Neural progenitor cell (in vitro differentiated cells): ENCODE data around the gene THUMPD3. TPM values are rescaled to one million over a fixed set of nuclear protein-coding genes. Genes with fewer than 3 reads are reported as not detected.

Source experiments
- DNase-seq: peaks from one replicate; pipeline ENCODE4 v3.0.0-alpha.2; 2016; ENCODE audit warnings: low spot score
- H2AFZ ChIP-seq: fragments of 200-600 bp; sonication (generic); replicated peaks from 2 replicates; pipeline ENCODE4 v1.6.1; 2016; ENCODE audit warnings: antibody characterized with exemption
- H3F3A ChIP-seq: fragments of 200-600 bp; sonication (generic); 2 replicates; pipeline ENCODE4 v1.6.1; 2016; ENCODE audit warnings: antibody characterized with exemption, low read depth
- H3K27ac ChIP-seq: fragments of 200-600 bp; sonication (generic); 2 replicates; pipeline ENCODE4 v1.5.1; 2016; ENCODE audit warnings: mild to moderate bottlenecking
- H3K27me3 ChIP-seq: fragments of 200-600 bp; sonication (generic); 2 replicates; pipeline ENCODE4 v1.6.1; 2016; ENCODE audit warnings: mild to moderate bottlenecking, moderate library complexity
- H3K36me3 ChIP-seq: fragments of 200-600 bp; sonication (generic); 2 replicates; pipeline ENCODE4 v1.5.1; 2016
- H3K4me1 ChIP-seq: fragments of 200-600 bp; sonication (generic); 2 replicates; pipeline ENCODE4 v1.6.1; 2016; ENCODE audit warnings: mixed run types
- H3K4me2 ChIP-seq: fragments of 200-600 bp; sonication (generic); 2 replicates; pipeline ENCODE4 v1.6.1; 2016
- H3K4me3 ChIP-seq: fragments of 200-600 bp; sonication (generic); 2 replicates; pipeline ENCODE4 v1.5.1; 2016
- H3K79me2 ChIP-seq: fragments of 200-600 bp; sonication (generic); 2 replicates; pipeline ENCODE4 v1.6.1; 2016; ENCODE audit warnings: low read depth
- H3K9ac ChIP-seq: fragments of 200-600 bp; sonication (generic); 2 replicates; pipeline ENCODE4 v1.6.1; 2016
- H3K9me3 ChIP-seq: fragments of 200-600 bp; sonication (generic); 2 replicates; pipeline ENCODE4 v1.5.1; 2016; ENCODE audit warnings: low read depth
- H4K20me1 ChIP-seq: fragments of 200-600 bp; sonication (generic); 2 replicates; pipeline ENCODE4 v1.6.1; 2016; ENCODE audit warnings: low read depth
- H3K27ac Mint-ChIP-seq: 3 replicates; pipeline ENCODE4 v1.8.0; 2021; ENCODE audit warnings: mixed read lengths
- H3K27me3 Mint-ChIP-seq: 2 replicates; pipeline ENCODE4 v1.8.0; 2022; ENCODE audit warnings: low read depth, mild to moderate bottlenecking, inconsistent platforms, moderate library complexity, mixed read lengths; ENCODE audit not compliant: insufficient read depth
- H3K36me3 Mint-ChIP-seq: 3 replicates; pipeline ENCODE4 v1.8.0; 2021; ENCODE audit warnings: mixed read lengths
- H3K4me1 Mint-ChIP-seq: 3 replicates; pipeline ENCODE4 v1.8.0; 2021; ENCODE audit warnings: mixed read lengths
- H3K4me3 Mint-ChIP-seq: 3 replicates; pipeline ENCODE4 v1.8.0; 2021; ENCODE audit warnings: mild to moderate bottlenecking, moderate library complexity, mixed read lengths
- H3K9me3 Mint-ChIP-seq: 3 replicates; pipeline ENCODE4 v1.8.0; 2020; ENCODE audit warnings: mixed read lengths
- EZH2 ChIP-seq: fragments of 200-600 bp; sonication (generic); IDR thresholded peaks from 2 replicates; pipeline ENCODE4 v1.6.1; 2017; ENCODE audit warnings: antibody characterized with exemption, mild to moderate bottlenecking, moderate library complexity
- EZH2phosphoT487 ChIP-seq: fragments of 200-600 bp; sonication (generic); IDR thresholded peaks from 2 replicates; pipeline ENCODE4 v1.6.1; 2017; ENCODE audit warnings: antibody characterized with exemption
- total RNA-seq: library from RNA; depleted of rRNA; stranded (reverse); fragments of >200 nt; gene quantifications from 2 replicates; pipeline ENCODE4 v1.2.3, GENCODE V29; 2015; ENCODE audit warnings: low replicate concordance
- TF ChIP-seq, protein P1 (sequence below): fragments of 200-600 bp; sonication (generic); IDR thresholded peaks from 2 replicates; pipeline ENCODE4 v1.5.1; 2017; ENCODE audit warnings: antibody characterized with exemption, mild to moderate bottlenecking

Gene THUMPD3
- total RNA-seq, 1 donor from 2014 or later = 23.9 TPM

DNA sequence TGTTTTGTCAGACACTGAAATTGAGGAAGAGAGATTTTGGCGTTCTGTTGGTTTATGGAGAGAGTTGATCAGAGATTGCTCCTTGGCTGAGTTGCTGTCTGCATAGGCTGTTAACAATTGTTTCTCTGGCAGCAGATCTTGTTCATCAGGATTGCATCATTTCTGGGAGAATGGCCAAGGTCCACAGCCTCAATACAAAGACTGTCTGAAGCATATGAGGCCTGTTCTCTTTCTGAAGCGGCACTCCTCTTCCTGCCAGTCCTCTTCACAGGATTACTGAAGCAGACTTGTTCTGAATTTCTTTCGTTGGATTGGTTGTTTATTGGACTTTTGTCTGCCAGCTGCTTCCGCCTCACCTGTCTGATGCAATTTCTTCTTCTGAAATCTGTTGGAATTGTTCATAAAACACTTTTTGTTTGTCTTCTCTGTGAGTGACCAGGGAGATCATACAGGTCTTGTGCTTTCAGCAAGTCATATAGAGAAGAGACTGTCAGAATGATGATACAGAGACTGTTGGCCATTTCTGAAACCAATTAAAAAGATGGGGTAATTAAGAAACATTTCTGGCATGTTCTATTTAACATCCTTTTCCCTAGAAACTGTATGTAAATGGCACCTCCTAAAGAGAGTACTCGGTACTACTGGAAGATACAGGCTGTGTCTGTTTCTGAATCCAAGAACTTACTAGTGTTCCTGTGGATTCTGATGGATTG lies 60.0 kb downstream of the THUMPD3 start:
- no peak for TF ChIP-seq EZH2phosphoT487
- TF ChIP-seq EZH2 = no peak
- TF ChIP-seq, protein P1, sequence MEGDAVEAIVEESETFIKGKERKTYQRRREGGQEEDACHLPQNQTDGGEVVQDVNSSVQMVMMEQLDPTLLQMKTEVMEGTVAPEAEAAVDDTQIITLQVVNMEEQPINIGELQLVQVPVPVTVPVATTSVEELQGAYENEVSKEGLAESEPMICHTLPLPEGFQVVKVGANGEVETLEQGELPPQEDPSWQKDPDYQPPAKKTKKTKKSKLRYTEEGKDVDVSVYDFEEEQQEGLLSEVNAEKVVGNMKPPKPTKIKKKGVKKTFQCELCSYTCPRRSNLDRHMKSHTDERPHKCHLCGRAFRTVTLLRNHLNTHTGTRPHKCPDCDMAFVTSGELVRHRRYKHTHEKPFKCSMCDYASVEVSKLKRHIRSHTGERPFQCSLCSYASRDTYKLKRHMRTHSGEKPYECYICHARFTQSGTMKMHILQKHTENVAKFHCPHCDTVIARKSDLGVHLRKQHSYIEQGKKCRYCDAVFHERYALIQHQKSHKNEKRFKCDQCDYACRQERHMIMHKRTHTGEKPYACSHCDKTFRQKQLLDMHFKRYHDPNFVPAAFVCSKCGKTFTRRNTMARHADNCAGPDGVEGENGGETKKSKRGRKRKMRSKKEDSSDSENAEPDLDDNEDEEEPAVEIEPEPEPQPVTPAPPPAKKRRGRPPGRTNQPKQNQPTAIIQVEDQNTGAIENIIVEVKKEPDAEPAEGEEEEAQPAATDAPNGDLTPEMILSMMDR = peak; percentile 57
- peaks cover 15% of the 10 kb centered on the region for H3K4me1 ChIP-seq
- Mint-ChIP-seq H3K27me3 (no peaks in the 10 kb centered on the region), H3K4me1 (peaks cover 27% of the 10 kb centered on the region), H3K4me3 (peak overlapping the region; percentile 65), H3K27ac (peak overlapping the region; percentile 36), H3K36me3 (peaks cover 9% of the 10 kb centered on the region), H3K9me3 (no peaks in the 10 kb centered on the region)
- H3K4me2 ChIP-seq = peak overlapping the region; percentile 40
- no peaks in the 10 kb centered on the region for H3K27me3 ChIP-seq
- H4K20me1 ChIP-seq = peaks cover 97% of the 10 kb centered on the region
- H3K27ac ChIP-seq = peak overlapping the region; percentile 87
- peaks cover 100% of the 10 kb centered on the region for H3K79me2 ChIP-seq
- peak; percentile 59 for DNase-seq
- H3K9ac ChIP-seq = peak overlapping the region; percentile 38
- H2AFZ ChIP-seq = no peak overlapping the region
- peaks cover 46% of the 10 kb centered on the region for H3F3A ChIP-seq
- peaks cover 6% of the 10 kb centered on the region for H3K36me3 ChIP-seq
- H3K4me3 ChIP-seq = no peak overlapping the region
- H3K9me3 ChIP-seq = no peaks in the 10 kb centered on the region

DNA sequence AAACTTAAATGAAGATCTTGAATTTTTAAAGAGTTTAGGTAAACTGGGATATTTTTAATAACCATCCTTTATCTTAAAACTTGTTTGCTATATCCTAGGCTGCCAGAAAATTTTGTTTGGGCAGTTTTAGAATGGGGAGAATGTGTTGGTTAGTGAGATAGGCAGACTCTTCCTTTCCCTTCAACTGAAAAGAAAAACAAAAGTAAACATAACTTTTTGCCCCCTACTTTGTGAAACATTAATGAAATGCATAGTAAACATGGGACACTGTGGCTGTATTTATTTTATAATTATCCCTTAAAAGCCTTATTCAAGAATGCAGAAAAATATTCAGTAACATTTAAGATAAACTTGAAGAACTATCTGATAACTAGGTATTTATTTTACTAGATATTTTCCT lies 65.6 kb downstream of the THUMPD3 start:
- no peaks in the 10 kb centered on the region for H3K9me3 ChIP-seq
- H3K4me1 ChIP-seq = no peaks in the 10 kb centered on the region
- peaks cover 53% of the 10 kb centered on the region for H3K36me3 ChIP-seq
- no peak overlapping the region for H3K27ac ChIP-seq
- no peak overlapping the region for H3K9ac ChIP-seq
- TF ChIP-seq EZH2 (no peak), EZH2phosphoT487 (no peak)
- TF ChIP-seq, protein P1 = no peak
- peaks cover 86% of the 10 kb centered on the region for H4K20me1 ChIP-seq
- no peaks in the 10 kb centered on the region for H3K9me3 Mint-ChIP-seq
- H3K27me3 Mint-ChIP-seq = no peaks in the 10 kb centered on the region
- H3K27ac Mint-ChIP-seq = no peak overlapping the region
- H3K4me3 ChIP-seq = no peak overlapping the region
- no peak overlapping the region for H3K4me3 Mint-ChIP-seq
- no peak for DNase-seq
- H3F3A ChIP-seq = peaks cover 43% of the 10 kb centered on the region
- no peaks in the 10 kb centered on the region for H3K27me3 ChIP-seq
- H3K79me2 ChIP-seq = peaks cover 99% of the 10 kb centered on the region
- peaks cover 4% of the 10 kb centered on the region for H3K4me1 Mint-ChIP-seq
- peaks cover 24% of the 10 kb centered on the region for H3K36me3 Mint-ChIP-seq
- H2AFZ ChIP-seq = no peak overlapping the region
- no peak overlapping the region for H3K4me2 ChIP-seq

DNA sequence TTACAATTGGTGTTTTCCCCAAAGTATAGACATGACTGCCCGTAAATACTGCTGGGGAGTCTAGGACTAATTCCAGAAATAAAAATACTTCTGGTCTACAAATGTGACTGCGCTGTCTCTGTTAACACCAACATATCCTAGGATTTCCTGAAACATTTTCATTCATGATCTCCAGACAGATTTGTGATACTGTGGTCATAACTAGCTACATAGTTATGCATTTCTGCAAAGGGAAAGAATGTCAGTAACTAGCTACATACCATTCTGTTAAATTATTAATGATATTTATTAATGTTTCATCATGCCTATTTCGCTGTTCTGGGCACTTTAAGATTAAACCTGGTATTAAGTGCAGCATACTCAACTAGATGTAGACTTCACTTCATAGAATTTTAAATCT lies 67.9 kb downstream of the THUMPD3 start:
- Histone ChIP-seq H3K4me3 (no peak overlapping the region), H2AFZ (no peak overlapping the region), H3K27ac (no peak overlapping the region), H3K9me3 (no peaks in the 10 kb centered on the region), H3F3A (peaks cover 33% of the 10 kb centered on the region), H3K36me3 (peaks cover 69% of the 10 kb centered on the region), H3K4me2 (no peak overlapping the region), H3K79me2 (peaks cover 97% of the 10 kb centered on the region), H4K20me1 (peaks cover 70% of the 10 kb centered on the region), H3K9ac (no peak overlapping the region), H3K4me1 (no peaks in the 10 kb centered on the region), H3K27me3 (no peaks in the 10 kb centered on the region)
- no peak for DNase-seq
- TF ChIP-seq EZH2 (no peak), EZH2phosphoT487 (no peak)
- TF ChIP-seq, protein P1 = no peak
- H3K4me3 Mint-ChIP-seq = no peak overlapping the region
- H3K4me1 Mint-ChIP-seq = no peaks in the 10 kb centered on the region
- H3K27ac Mint-ChIP-seq = no peak overlapping the region
- peaks cover 3% of the 10 kb centered on the region for H3K27me3 Mint-ChIP-seq
- peaks cover 38% of the 10 kb centered on the region for H3K36me3 Mint-ChIP-seq
- no peaks in the 10 kb centered on the region for H3K9me3 Mint-ChIP-seq
